GM23338 (cell line): ENCODE measurements around the gene IL17REL. TPM values are rescaled to one million over a fixed set of nuclear protein-coding genes. Genes with fewer than 3 reads are reported as not detected.

Source experiments
- ATAC-seq: fragments of 200-7000 bp; cut with Tn5 transposase; 3 replicates; pipeline ENCODE4 v1.9.1; 2020
- DNase-seq: peaks from one replicate; pipeline ENCODE4 v3.0.0-alpha.2; 2015; ENCODE audit warnings: low spot score
- H2AFZ ChIP-seq: fragments of 200-600 bp; sonication (generic); 2 replicates; pipeline ENCODE4 v1.8.0; 2016; ENCODE audit warnings: antibody characterized with exemption, mild to moderate bottlenecking, moderate library complexity
- H3F3A ChIP-seq: fragments of 200-600 bp; sonication (generic); replicated peaks from 2 replicates; pipeline ENCODE4 v1.8.0; 2017; ENCODE audit warnings: antibody characterized with exemption, mixed run types, low read depth
- H3K27ac ChIP-seq: fragments of 200-600 bp; sonication (generic); 2 replicates; pipeline ENCODE4 v1.6.1; 2016; ENCODE audit warnings: low read depth
- H3K27me3 ChIP-seq: fragments of 200-600 bp; sonication (generic); 2 replicates; pipeline ENCODE4 v1.8.0; 2016; ENCODE audit warnings: mild to moderate bottlenecking, mixed run types, moderate library complexity; ENCODE audit not compliant: insufficient read depth
- H3K36me3 ChIP-seq: fragments of 200-600 bp; sonication (generic); 2 replicates; pipeline ENCODE4 v1.8.0; 2016; ENCODE audit warnings: mild to moderate bottlenecking; ENCODE audit not compliant: insufficient read depth
- H3K4me1 ChIP-seq: fragments of 200-600 bp; sonication (generic); 2 replicates; pipeline ENCODE4 v1.8.0; 2016; ENCODE audit warnings: mild to moderate bottlenecking, moderate library complexity; ENCODE audit not compliant: insufficient read depth
- H3K4me2 ChIP-seq: fragments of 200-600 bp; sonication (generic); 2 replicates; pipeline ENCODE4 v1.7.1; 2017; ENCODE audit warnings: mixed run types
- H3K4me3 ChIP-seq: fragments of 200-600 bp; sonication (generic); 2 replicates; pipeline ENCODE4 v1.6.1; 2016; ENCODE audit warnings: mixed run types
- H3K79me2 ChIP-seq: fragments of 200-600 bp; sonication (generic); replicated peaks from 2 replicates; pipeline ENCODE4 v1.8.0; 2017; ENCODE audit warnings: mild to moderate bottlenecking; ENCODE audit not compliant: insufficient read depth
- H3K9me2 ChIP-seq: fragments of 200-600 bp; sonication (generic); 2 replicates; pipeline ENCODE4 v1.8.0; 2017; ENCODE audit not compliant: insufficient read depth
- H4K20me1 ChIP-seq: fragments of 200-600 bp; sonication (generic); replicated peaks from 2 replicates; pipeline ENCODE4 v1.8.0; 2017; ENCODE audit warnings: mild to moderate bottlenecking; ENCODE audit not compliant: insufficient read depth
- H3K27ac Mint-ChIP-seq: 2 replicates; pipeline ENCODE4 v1.8.0; 2020; ENCODE audit warnings: inconsistent platforms, mild to moderate bottlenecking, moderate library complexity, mixed read lengths
- H3K27me3 Mint-ChIP-seq: 3 replicates; pipeline ENCODE4 v1.8.0; 2022; ENCODE audit warnings: low read depth, mild to moderate bottlenecking, moderate library complexity, mixed read lengths, inconsistent platforms; ENCODE audit not compliant: insufficient read depth, poor library complexity
- H3K36me3 Mint-ChIP-seq: 3 replicates; pipeline ENCODE4 v1.8.0; 2021; ENCODE audit warnings: low read depth, mild to moderate bottlenecking, inconsistent platforms, moderate library complexity, mixed read lengths
- H3K4me1 Mint-ChIP-seq: 3 replicates; pipeline ENCODE4 v1.8.0; 2020; ENCODE audit warnings: mild to moderate bottlenecking, inconsistent platforms, mixed read lengths
- H3K4me3 Mint-ChIP-seq: 3 replicates; pipeline ENCODE4 v1.8.0; 2021; ENCODE audit warnings: moderate library complexity, mild to moderate bottlenecking, inconsistent platforms, mixed read lengths
- H3K9me3 Mint-ChIP-seq: 3 replicates; pipeline ENCODE4 v1.8.0; 2020; ENCODE audit warnings: moderate library complexity, mild to moderate bottlenecking, inconsistent platforms, mixed read lengths
- CTCF ChIP-seq, 2 experiments: fragments of 200-600 bp in 1 of 2; sonication (generic) in 1 of 2; conservative IDR thresholded peaks; 2 replicates each; pipeline versions ENCODE4 v1.5.1 to v1.6.1; 2016 to 2017; ENCODE audit warnings: antibody characterized with exemption in 2 of 2, low read depth in 2 of 2, mild to moderate bottlenecking in 2 of 2, moderate library complexity in 1 of 2
- EZH2 ChIP-seq: fragments of 200-600 bp; sonication (generic); IDR thresholded peaks from one replicate; pipeline ENCODE4 v1.8.0; 2017; ENCODE audit warnings: antibody characterized with exemption, mild to moderate bottlenecking, low read depth; ENCODE audit not compliant: unreplicated experiment
- EZH2phosphoT487 ChIP-seq: fragments of 200-600 bp; sonication (generic); IDR thresholded peaks from one replicate; pipeline ENCODE4 v1.8.1; 2018; ENCODE audit warnings: antibody characterized with exemption; ENCODE audit not compliant: unreplicated experiment
- JUNB ChIP-seq: IDR thresholded peaks from one replicate; pipeline ENCODE4 v1.6.1; 2016; ENCODE audit warnings: antibody characterized with exemption; ENCODE audit not compliant: unreplicated experiment
- NANOG ChIP-seq: IDR thresholded peaks from 2 replicates; pipeline ENCODE4 v1.6.1; 2016; ENCODE audit warnings: antibody characterized with exemption, borderline replicate concordance
- POLR2AphosphoS5 ChIP-seq: IDR thresholded peaks from 2 replicates; pipeline ENCODE4 v1.6.1; 2016; ENCODE audit warnings: antibody characterized with exemption, low read depth
- STAT1 ChIP-seq: IDR thresholded peaks from one replicate; pipeline ENCODE4 v1.6.1; 2016; ENCODE audit warnings: antibody characterized with exemption; ENCODE audit not compliant: unreplicated experiment
- ZNF114 ChIP-seq: fragments of 250-450 bp; sonication (Bioruptor Pico); IDR thresholded peaks from 2 replicates; pipeline ENCODE4 v1.5.0; 2020; ENCODE audit warnings: mild to moderate bottlenecking, moderate library complexity
- ZNF331 ChIP-seq: fragments of 250-450 bp; sonication (Bioruptor Pico); IDR thresholded peaks from 2 replicates; pipeline ENCODE4 v1.5.0; 2020; ENCODE audit warnings: low read depth, mild to moderate bottlenecking, moderate library complexity
- ZNF462 ChIP-seq: fragments of 250-450 bp; sonication (Bioruptor Pico); IDR thresholded peaks from 2 replicates; pipeline ENCODE4 v1.5.0; 2020; ENCODE audit warnings: mild to moderate bottlenecking, moderate library complexity
- polyA plus RNA-seq: library from polyadenylated mRNA; unstranded; fragments of >200 nt; fragmentation: Nextera tagmentation; extraction: Ambion mirVana; gene quantifications from 2 replicates; pipeline ENCODE4 v1.2.1, GENCODE V29; 2016
- total RNA-seq: library from RNA; depleted of rRNA; stranded (reverse); fragments of >200 nt; shearing (Covaris generic); gene quantifications from 2 replicates; pipeline ENCODE4 v1.2.3, GENCODE V29; 2014

Gene IL17REL
- total and polyA plus RNA-seq, 2 experiments from 2014 or later = 0.31 TPM; not detected in 1

- H4K20me1 ChIP-seq = no peaks in the 10 kb centered on the region
- H3K27ac Mint-ChIP-seq = no peak overlapping the region
- H2AFZ ChIP-seq = no peak overlapping the region
- peak; percentile 83 for DNase-seq
- peak; percentile 67 for ATAC-seq
- no peaks in the 10 kb centered on the region for H3K9me2 ChIP-seq
- H3K79me2 ChIP-seq = no peaks in the 10 kb centered on the region
- no peak overlapping the region for H3K4me2 ChIP-seq
- no peaks in the 10 kb centered on the region for H3K36me3 ChIP-seq
- peaks cover 6% of the 10 kb centered on the region; the same call in 2 of the 3 replicates for H3K4me1 Mint-ChIP-seq
- no peak overlapping the region for H3K4me3 ChIP-seq
- peaks cover 9% of the 10 kb centered on the region for H3K27me3 Mint-ChIP-seq
- H3K4me3 Mint-ChIP-seq = no peak overlapping the region
- no peaks in the 10 kb centered on the region for H3K4me1 ChIP-seq
- TF ChIP-seq CTCF (conservative IDR thresholded peaks at IDR 0.05; ENCODE audit: low read depth in 2 of 2) (peak; percentile 75 to 92), POLR2AphosphoS5 (no peak)
- H3K9me3 Mint-ChIP-seq = peaks cover 13% of the 10 kb centered on the region
- H3K27ac ChIP-seq = no peak overlapping the region
- peaks cover 28% of the 10 kb centered on the region for H3K27me3 ChIP-seq
- no peaks in the 10 kb centered on the region; the same call in 1 of the 2 replicates for H3F3A ChIP-seq
- H3K36me3 Mint-ChIP-seq = peaks cover 7% of the 10 kb centered on the region
These were observed 32.8 kb downstream of the IL17REL start for GRCh38 chr22:49979587-49980264.

- Histone ChIP-seq H3K9me2 (no peaks in the 10 kb centered on the region), H3K4me3 (no peak overlapping the region), H3K79me2 (no peaks in the 10 kb centered on the region), H4K20me1 (no peaks in the 10 kb centered on the region), H3K27me3 (peaks cover 12% of the 10 kb centered on the region), H3K4me2 (no peak overlapping the region), H3K36me3 (no peaks in the 10 kb centered on the region), H3K4me1 (no peaks in the 10 kb centered on the region), H3K27ac (no peak overlapping the region), H3F3A (peaks cover 10% of the 10 kb centered on the region; the same call in 1 of the 2 replicates), H2AFZ (no peak overlapping the region)
- no peak overlapping the region for H3K27ac Mint-ChIP-seq
- ATAC-seq (no peak), DNase-seq (no peak)
- peaks cover 3% of the 10 kb centered on the region for H3K27me3 Mint-ChIP-seq
- no peak overlapping the region for H3K4me3 Mint-ChIP-seq
- H3K9me3 Mint-ChIP-seq = peaks cover 13% of the 10 kb centered on the region
- peaks cover 4% of the 10 kb centered on the region; the same call in 1 of the 3 replicates for H3K4me1 Mint-ChIP-seq
- peaks cover 7% of the 10 kb centered on the region for H3K36me3 Mint-ChIP-seq
- TF ChIP-seq NANOG = no peak
- no peak for TF ChIP-seq CTCF (conservative IDR thresholded peaks at IDR 0.05; ENCODE audit: low read depth in 2 of 2)
- TF ChIP-seq EZH2phosphoT487 = no peak
- TF ChIP-seq JUNB = no peak
- no peak for TF ChIP-seq ZNF462 (CRISPR knock-in tag)
- no peak for TF ChIP-seq EZH2
- no peak for TF ChIP-seq STAT1
- no peak for TF ChIP-seq ZNF114 (CRISPR knock-in tag)
- no peak for TF ChIP-seq ZNF331
These were observed 35.0 kb downstream of the IL17REL start for GRCh38 chr22:49977578-49977977.
